ENCODE data around the gene MVB12B.

MVB12B gene

DNA sequence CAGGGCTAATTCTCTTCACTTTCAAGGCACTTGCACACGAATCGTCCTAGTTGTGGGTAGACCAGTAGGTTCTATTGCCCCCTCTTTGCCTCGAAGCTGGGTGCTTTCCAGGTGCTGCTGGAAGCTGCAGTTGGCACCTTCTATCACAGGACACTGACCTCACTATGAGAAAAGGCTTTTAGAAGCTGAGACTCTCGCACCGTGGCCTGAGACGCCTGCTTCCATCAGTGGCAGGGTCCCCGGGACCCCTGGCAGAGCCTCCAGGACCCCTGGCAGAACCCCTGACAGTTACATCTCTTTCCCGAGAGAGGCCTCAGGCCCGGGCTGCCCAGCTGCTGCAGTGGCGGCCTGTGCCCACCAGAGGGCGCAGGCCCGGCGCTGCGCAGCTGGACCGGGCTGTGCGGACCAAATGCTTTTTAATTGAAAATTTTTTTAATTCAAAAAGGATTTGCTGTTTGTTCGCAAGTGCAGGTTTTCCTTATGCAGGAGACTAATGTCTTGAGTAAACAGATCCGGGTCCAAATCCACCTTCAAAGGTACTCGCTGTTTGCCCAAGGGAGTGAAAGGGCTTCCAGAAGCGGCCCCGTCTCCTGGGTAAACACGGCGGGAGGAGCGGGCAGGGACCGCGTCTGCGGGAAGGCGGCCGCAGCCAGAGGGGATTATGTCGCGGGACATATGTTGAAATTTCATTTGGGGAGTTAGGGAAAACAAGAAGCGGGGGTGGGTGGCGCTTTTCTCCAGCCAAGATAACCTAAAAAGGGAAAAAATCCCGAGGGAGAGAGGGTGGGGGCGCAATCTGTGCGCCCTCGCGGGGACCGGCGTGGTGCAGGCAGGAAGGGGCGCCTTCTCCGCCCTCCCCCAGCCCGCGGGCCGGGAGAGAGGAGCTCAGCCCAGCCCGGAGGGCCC is 172.6 kb downstream of the MVB12B start:
- DNase-seq, result no peak

DNA sequence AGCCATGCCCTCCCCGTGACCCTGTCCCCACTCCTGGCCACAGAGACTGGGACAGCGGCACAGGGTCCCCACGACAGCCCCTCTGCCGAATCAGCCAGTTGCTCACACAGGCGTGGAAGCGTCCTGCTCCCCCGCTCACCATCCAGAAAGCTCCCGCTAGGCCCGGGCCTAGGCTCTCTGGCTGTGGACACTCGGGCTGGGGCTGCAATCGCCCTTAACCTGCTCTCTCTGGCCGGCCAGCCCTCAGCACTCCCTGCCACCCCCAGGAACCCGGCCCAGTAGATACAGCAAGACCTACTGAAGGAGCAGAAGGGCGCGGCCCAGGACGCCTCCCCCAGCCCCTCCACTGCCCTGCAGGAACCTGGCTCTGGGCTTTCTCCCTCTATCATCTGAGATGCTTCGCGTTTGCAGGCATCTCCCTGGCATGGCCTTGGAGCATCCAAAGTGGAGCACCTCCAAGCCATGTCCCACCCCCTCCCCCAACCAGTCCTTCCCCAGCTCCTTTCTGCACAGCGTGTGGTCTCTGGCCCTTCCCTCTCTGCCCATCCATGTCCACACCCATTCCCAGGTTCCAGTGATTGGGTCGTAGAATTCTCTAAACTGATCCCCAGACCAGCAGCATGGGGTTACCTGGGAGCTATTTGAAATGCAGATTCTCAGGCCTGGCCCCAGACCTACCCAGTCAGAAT is 173.4 kb downstream of the MVB12B start:
- DNase-seq, result no peak

DNA sequence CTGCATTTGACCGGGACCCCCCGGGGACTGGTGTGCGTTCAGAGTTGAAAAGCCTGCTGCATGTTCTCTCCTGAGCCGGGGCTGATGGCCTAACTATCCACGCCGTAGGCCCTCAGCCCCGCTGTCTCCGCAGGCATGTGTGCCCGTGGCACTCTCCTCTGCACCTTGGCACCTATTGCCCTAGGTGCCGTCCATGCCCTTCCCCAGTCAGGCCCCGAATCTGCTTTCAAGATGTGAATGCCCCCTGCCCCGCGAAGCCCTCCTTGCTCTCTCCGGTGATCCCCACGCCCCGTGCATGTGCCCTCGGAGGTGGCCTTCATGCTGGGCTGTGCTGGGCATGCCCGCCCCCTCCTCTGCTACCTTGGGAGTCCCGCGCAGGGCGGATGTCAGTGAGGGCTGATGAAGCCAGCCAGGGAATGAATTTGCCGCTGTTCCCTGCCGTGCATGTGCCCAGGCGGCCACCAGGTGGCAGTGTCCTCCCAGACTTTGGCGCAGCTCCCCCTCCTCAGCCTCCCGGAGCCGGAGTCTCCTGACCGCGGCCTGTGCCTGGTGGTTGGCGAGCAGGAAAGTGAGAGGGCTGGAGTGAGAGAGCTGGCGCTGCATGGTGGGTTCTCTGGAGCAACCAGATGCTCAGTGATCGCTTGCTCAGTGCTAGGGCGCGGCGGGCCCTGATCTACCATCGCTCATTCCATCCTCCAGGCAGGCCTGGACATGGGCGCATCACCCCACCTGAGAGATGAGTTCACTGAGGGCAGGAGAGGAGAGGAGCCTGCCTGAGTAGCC is 174.2 kb downstream of the MVB12B start:
- DNase-seq, result peak; percentile 43

DNA sequence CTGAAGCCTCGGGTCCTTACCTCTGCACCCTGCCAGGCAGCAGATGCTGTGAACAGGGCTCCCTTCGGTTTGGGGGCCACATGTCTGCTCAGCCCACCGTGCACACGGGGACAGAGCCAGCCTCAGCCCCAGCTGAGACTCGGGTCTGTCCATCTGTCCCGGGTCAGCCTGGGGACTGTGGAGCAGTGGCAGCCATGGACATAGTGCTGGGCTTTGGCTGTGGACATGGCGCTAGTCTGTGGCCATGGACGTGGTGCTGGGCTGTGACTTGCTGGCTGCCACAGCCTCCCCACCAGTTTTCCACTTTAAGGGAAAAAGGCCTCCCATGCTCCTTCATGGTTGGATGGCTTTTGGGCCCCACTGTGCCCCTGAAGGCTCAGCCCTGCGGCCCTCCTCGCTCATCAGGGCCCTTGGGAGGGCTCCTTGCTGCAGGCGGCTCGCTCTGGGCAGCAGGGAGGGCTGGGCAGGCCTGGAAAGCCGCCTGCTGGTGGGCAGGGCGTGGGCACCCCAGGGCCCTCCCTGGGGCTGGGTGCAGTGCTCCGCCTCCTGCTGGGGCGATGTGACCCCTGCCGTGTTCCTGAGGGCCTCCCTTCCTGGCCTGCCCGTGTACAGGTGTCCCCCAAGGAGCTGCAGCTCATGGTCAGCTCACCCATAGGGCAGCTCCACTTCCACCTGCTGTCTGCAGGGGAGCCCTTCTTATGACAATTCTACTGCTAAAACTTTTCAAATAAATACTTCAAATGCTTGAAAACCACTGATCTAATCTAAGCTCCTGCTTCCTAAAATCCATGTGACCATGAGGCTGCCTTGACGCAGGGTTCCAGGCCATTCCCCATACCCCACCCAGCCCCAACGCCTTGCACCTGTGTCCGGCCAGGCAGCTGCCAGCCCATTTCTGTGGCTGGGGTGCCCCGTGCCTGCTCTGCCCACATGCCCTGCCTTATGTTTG is 175.0 kb downstream of the MVB12B start:
- no peak for DNase-seq

DNA sequence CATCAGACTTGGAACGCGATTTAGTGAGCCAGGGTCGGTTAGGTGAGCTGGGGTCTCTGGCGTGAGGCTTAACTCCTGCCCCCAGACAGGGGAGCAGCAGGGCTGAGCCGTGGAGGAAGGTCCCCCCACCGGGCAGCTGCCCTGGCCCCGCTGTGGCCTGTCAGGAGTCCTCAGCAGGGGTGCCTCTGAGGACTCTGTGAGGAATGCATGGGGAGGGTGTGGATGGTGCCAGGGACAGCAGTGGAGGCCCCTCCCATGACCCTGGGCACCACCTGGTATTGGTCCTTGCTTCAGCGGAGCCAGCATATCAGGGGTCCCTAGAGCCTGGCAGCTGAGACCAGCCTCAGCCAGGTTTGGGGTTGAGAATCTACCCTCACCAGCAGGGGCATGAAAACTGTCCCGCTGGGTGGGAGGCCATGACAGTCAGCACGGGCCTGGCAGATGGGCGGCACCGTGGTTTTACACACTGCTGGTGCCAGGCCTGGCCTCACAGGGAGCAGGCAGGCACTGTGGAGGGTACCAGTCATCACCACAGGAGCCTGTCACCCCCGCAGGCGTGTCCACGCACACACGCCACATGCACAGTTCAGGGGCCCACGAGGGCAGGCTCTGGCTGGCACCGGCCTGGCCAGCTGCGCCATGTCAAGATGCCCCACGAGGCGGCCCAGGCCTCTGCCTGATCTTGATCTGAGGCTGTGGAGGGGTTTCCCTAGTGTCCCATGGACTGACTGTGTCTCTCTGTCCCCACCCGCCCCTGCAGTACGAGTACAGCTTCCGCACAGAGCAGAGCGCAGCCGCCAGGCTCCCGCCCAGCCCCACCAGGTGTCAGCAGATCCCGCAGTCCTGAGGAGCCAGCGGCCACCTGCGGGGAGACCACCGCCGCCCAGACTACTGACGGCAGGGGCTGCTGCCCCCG is 176.0 kb downstream of the MVB12B start:
- no peak for DNase-seq

DNA sequence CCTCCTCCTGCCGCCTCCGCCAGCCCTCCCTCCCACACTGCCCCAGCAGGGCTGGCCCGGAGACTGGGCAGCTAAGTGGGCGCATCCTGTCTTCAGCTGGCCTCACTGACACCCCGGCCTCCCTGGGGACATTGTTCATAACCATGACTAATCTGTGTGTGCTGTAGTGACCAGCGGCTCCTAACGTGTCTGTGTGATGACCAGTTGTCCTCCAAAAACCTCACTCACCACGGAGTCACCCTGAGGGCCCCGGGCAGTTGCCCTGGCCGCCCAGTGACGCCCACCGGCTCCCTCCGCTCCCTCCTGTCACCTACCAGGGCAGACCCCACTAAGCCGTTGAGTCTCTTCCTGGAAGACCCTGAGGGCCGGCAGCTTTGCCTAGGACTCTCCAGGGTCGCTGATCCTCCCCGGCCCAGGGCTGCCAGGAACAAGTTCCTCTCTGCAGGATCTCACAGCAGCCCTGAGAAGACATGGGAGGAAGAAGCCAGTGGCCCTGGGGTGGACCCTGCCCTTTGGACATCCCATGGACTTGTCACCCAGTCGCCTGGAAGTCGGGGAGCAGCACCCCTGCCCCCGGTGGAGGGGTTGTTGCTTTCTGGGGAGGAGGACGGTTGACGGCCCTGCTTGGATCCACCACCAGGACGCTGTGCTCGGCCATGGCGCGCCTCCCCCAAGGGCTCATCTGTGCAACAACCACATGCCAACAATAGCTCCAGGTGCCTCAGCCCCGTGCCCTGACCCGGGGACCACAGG is 176.9 kb downstream of the MVB12B start:
- no peak for DNase-seq

DNA sequence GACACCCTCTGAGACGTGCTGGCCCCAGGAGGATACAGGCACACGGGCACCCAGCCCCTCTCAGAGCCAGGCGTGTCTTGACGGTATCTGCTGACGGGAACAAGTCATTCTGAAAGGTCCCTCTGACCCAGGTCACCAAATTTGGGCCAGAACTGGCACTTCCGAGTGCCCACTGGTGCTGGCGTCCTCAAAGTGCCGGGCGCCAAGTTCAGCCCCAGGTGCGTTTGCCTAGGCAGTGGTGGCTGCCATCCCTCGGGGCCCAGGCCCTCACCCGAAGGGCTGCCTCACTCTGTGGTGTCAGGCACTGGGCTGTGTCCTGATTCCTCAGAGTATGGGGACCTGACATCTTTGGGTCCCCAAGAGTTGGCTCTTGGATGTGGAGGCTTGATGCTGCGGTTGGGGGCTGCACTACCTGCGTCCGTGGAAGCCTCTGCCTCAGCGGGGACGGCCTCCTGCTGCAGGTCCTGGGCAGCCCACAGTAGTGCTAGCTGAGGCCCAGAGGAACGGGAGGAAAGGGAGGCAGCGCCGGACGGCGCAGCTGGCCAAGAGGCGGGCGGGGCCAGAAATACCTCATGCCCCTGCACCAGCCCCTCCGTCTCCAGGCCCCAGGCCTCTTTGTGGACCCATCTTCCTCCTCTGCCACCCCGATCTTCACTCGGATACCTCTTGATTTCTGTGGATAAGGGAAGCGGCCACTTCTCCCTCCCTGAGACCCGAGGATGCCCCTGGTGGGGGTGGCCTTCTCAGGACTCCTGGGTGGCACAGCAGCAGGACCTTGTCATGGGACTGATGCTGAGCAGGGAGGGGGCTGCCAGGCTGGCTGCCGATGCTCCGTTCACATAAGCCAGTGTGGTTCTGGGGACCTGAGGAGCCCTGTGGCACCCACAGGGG is 177.7 kb downstream of the MVB12B start:
- DNase-seq, result no peak

DNA sequence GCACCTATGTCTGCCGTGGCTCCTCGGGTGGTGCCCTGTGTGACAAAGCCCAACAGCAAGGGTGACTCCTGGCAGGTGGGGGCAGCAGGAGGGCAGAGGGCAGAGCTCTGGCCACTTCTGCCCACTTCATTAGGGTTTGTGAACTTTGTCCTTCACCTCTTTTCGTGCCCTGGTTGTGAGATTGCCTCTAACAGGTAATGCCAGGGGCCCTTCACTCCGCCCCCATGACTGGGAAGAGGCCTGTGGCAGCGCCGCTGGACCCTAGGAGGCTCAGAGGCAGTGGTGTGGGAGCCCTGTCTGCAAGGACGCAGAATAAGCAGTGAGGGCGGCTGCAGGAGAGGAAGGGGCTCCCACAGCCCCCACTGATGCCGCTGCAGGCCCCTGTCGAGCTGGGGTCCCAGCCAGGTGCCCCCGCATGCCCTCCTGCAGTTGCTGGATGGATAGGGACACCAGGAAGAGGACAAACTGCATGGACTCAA is 178.4 kb downstream of the MVB12B start:
- no peak for DNase-seq

DNA sequence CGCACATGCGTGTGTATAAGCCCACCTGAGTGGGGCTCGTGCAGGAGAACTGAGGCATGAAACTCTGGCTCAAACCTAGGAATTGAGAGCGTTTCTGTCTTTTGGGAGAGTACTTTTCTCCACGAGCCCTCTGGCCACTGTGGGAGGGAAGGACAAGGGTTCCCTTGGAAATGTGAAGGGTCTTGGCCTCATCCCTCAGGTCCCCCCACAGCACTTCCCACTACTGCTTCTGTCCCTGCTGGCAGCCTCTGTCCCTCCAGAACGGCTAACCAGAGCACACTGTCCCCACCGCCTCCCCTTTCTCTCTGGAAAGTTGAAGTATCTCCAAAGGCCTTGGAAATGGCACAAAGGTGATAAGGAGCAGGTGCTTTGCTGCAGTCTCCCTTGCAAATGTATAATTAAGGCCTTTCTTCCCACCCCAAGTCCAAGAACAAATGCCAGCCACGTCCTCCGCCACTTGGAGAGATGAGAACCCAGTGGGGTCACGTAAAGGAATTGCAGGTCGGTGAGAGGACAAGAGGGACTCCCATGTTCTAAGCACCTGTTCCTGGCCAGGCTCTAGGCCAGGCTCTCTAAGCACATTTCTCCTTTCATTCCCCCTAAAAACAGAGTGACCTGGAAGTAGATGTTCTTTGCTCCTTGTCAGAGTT is 179.2 kb downstream of the MVB12B start:
- DNase-seq, result no peak

DNA sequence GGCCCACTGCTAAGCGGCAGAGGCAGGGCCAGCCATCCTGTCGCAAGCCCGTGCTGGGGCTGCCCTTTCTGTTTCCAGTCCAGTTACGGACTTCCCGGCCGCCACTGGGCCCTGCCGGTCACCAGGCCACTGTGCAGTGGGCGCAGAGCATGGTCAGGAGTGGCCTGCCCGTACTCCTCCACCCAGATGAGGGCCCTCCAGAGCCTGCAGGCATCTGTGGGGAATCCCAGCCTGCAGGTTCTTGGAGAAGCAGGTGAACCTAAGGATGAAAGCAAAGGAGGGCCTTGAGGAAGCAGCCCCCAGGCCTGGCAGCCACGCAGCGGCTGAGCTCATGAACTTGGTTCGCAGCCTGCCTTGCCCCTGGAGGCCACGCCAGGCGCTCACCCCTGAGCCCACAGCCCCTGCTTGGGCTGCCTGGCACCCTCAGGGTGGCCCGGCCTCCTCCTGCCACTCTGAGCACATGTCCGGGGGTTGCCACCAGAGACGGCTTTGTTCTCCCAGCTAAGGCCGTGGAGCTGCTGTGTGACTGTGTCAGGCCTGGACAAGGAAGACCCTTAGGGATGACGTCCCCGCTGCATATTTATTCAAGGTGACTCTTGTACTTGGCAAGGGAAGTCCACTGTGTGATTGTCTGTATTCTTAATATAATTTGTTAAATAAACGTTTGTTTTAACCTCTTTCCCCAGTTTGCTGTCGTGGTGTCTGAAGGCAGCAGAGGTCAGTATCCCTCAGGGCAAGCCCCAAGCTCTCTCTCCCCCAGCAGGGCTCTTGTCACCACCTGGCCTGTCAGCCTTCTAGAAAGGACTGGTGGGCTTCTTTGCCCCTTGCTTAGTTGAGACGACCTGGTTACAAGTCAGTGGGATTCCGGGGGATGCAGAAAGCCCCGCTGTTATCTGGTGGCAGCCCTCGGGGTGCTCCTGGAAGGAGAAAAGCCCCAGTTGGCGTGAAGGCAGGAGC is 180.0 kb downstream of the MVB12B start:
- DNase-seq, result no peak

DNA sequence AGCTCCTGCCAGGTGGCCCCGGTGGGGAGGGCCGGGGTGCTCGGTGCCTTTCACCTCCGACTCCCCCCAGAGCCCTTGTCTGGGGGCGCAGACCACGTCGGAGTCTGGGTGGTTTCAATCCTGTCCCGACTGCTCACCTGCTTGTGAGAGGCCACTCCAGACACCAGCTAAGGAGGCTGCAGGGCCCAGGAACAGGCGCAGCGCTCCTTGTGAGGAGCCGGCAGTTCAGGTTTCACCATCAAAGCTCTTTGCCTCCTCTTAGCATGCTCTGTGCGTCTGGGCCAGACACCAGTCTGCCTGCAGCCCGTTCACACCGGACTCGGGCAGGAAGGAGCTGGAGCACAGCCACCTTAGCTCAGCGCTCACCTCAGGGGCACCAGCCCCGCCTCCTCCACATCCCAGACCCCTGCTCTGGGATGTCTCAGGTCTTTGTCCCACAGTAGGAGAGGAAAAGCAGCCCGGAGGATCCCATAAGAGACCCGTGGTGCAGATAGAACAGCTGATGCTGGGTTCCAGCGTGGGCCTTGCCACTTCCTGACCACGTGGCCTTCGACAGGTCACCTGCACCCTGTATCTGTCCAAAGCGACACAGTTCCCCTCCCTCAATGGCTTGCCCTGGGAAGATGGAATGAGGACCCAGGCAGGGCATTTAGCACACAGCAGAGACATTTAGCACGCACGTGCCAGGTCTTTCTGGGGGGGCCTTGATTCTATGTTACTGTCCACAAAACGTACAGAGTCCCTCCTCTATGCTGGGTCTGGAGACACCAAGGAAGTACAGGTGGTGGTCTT is 180.9 kb downstream of the MVB12B start:
- no peak for DNase-seq

DNA sequence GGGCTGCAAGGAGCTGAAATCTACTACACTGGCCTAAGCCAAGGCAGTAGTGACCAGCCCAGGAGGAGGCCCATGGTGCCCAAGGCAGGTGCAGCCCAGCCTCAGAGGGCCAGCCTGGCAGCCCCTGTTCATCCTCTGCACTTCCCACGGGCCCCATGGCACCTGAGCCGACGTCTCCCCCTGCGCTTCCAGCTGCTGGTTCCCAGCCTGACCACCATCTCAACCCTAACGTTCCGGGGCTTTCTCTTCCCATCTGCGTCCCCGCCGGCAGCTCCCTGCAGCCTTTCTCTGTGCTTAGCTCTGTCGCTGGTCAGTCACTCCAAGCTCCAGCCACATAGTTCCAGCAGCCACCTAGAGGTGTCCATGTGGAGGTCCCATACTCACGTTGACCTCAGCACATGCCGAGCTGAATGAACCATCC is 181.6 kb downstream of the MVB12B start:
- DNase-seq, result no peak

DNA sequence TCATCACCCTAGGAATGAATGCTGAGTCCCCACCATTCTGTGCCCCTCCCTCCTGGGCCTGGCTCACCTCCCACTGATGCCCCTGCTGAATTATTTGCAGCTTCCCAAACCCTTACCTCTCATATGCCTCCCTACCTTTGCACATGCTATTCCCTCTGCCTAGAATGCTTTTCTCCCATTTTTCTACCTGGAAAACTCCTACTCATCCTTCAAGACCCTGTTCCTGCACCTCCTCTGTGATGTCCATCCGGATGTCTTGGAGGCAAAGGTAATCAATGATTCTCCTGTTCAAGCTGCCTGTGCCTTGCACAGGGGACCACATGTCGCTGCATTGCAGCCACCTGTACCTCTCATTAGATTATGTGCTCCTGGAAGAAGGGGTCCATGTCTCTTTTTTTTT is 182.3 kb downstream of the MVB12B start:
- DNase-seq, result no peak

DNA sequence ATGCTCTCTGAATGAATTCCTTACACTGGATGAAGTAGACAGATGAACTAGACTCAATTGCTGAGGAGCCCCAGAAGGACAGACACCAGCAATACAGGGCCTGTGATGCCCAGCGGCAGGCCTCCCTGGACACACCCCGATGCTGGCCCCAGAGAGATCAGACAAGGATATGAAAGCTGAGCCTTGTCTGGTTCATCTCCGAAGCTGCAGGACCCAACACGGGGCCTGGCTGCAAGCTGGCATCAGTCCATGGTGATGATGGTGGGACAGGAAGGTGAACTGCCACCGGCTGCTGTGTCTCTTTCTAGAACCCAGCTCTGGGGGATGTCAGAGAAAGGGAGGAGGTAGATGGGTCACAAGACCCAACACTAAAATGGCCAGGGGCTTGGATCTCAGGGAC is 183.1 kb downstream of the MVB12B start:
- no peak for DNase-seq

DNA sequence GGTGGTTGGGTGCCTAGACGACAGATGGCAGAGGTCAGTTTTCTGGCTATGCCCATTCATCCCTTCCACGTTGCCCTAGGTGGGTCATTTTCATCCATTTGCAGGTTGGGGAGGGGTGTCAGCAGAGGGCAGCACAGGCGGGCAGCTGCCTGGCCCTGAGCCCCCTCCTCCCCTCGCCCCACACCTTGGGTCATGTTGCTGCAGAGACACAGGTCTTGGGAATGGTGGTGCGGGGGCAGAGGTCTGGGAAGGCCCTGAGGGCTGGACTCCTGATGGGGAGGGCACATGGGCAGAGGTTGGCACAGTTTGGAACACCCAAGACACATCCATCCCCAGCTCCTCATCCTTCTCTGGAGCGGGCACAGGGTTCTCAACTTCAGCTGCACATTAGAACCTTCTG is 183.9 kb downstream of the MVB12B start:
- no peak for DNase-seq

DNA sequence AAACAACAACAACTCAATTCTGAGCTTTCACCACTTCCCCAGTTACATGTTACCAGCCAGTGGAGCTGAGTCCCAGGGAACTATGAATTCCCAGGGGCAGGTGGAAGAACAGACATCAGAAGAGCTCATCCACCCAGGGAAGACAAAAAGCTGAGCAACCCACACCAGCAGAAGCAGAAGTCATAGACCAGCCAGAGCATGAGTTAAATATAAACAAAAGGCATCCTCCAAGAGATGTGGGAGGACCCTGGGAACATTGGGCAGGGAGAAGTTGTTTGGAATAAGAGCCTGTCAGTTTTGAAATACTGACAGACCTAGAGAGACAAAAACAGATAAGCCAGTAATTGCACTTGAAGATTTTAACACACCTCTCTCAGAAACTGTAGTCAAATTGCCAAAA is 184.8 kb downstream of the MVB12B start:
- no peak for DNase-seq
